H9 (cell line): ENCODE measurements around the gene MLYCD. TPM values are rescaled to one million over a fixed set of nuclear protein-coding genes. Genes with fewer than 3 reads are reported as not detected.
A peak's percentile ranks its signal among the peaks of the same experiment; 100 is the strongest.

Source experiments
- DNase-seq: peaks from one replicate; pipeline ENCODE4 v3.0.0-alpha.2; 2017
- H2AFZ ChIP-seq: one replicate; pipeline ENCODE4 v1.6.1; 2013; ENCODE audit warnings: mild to moderate bottlenecking, low read length, control low read depth, moderate library complexity
- H2AK5ac ChIP-seq: 2 replicates; pipeline ENCODE4 v1.6.1; 2013; ENCODE audit warnings: low read length, control low read depth, mixed read lengths; ENCODE audit not compliant: insufficient read length
- H2BK120ac ChIP-seq: one replicate; pipeline ENCODE4 v1.6.1; 2013; ENCODE audit warnings: low read depth, mild to moderate bottlenecking, low read length, control low read depth, inconsistent platforms; ENCODE audit not compliant: poor library complexity, severe bottlenecking
- H2BK12ac ChIP-seq: 2 replicates; pipeline ENCODE4 v1.6.1; 2013; ENCODE audit warnings: low read length, control low read depth, mixed read lengths, low read depth; ENCODE audit not compliant: insufficient read length
- H2BK15ac ChIP-seq: 2 replicates; pipeline ENCODE4 v1.6.1; 2013; ENCODE audit warnings: low read depth, low read length, control low read depth
- H2BK20ac ChIP-seq: one replicate; pipeline ENCODE4 v1.6.1; 2013; ENCODE audit warnings: low read depth, mild to moderate bottlenecking, low read length, control low read depth, inconsistent platforms; ENCODE audit not compliant: poor library complexity, severe bottlenecking
- H2BK5ac ChIP-seq: 2 replicates; pipeline ENCODE4 v1.6.1; 2013; ENCODE audit warnings: low read length, control low read depth, mixed read lengths; ENCODE audit not compliant: insufficient read length
- H3K14ac ChIP-seq: 2 replicates; pipeline ENCODE4 v1.6.1; 2013; ENCODE audit warnings: low read length, control low read depth; ENCODE audit not compliant: insufficient read depth
- H3K18ac ChIP-seq: 2 replicates; pipeline ENCODE4 v1.6.1; 2013; ENCODE audit warnings: low read depth, mild to moderate bottlenecking, mixed read lengths, low read length, control low read depth; ENCODE audit not compliant: insufficient read length
- H3K23ac ChIP-seq: 2 replicates; pipeline ENCODE4 v1.6.1; 2013; ENCODE audit warnings: low read length, control low read depth, mixed read lengths, low read depth; ENCODE audit not compliant: insufficient read length
- H3K23me2 ChIP-seq: 2 replicates; pipeline ENCODE4 v1.6.1; 2013; ENCODE audit warnings: low read depth, mild to moderate bottlenecking, mixed read lengths, low read length, control low read depth; ENCODE audit not compliant: insufficient read length, poor library complexity, severe bottlenecking
- H3K27ac ChIP-seq: 2 replicates; pipeline ENCODE4 v1.5.1; 2013; ENCODE audit warnings: low read length, control low read depth, mixed read lengths, low read depth; ENCODE audit not compliant: insufficient read length
- H3K27me3 ChIP-seq: 2 replicates; pipeline ENCODE4 v1.6.1; 2013; ENCODE audit warnings: low read length, control low read depth, inconsistent platforms; ENCODE audit not compliant: insufficient read depth
- H3K4ac ChIP-seq: 2 replicates; pipeline ENCODE4 v1.6.1; 2013; ENCODE audit warnings: low read depth, mild to moderate bottlenecking, control low read depth, inconsistent platforms, low read length, moderate library complexity
- H3K4me1 ChIP-seq: 2 replicates; pipeline ENCODE4 v1.6.1; 2013; ENCODE audit warnings: low read length, control low read depth, inconsistent platforms; ENCODE audit not compliant: insufficient read depth
- H3K4me2 ChIP-seq: 2 replicates; pipeline ENCODE4 v1.6.1; 2013; ENCODE audit warnings: low read length, control low read depth, mixed read lengths; ENCODE audit not compliant: insufficient read length, insufficient read depth
- H3K56ac ChIP-seq: 2 replicates; pipeline ENCODE4 v1.6.1; 2013; ENCODE audit warnings: low read depth, mild to moderate bottlenecking, mixed read lengths, low read length, control low read depth; ENCODE audit not compliant: insufficient read length
- H3K79me1 ChIP-seq: 2 replicates; pipeline ENCODE4 v1.6.1; 2013; ENCODE audit warnings: low read depth, mild to moderate bottlenecking, moderate library complexity, low read length, control low read depth, inconsistent platforms; ENCODE audit not compliant: insufficient read depth, poor library complexity, severe bottlenecking
- H3K79me2 ChIP-seq: 2 replicates; pipeline ENCODE4 v1.6.1; 2013; ENCODE audit warnings: low read length, control low read depth, inconsistent platforms; ENCODE audit not compliant: insufficient read depth
- H3K9ac ChIP-seq: 2 replicates; pipeline ENCODE4 v1.6.1; 2013; ENCODE audit warnings: low read length, control low read depth, mixed read lengths; ENCODE audit not compliant: insufficient read length; ENCODE audit errors: extremely low read depth
- H3K9me3 ChIP-seq: one replicate; pipeline ENCODE4 v1.6.1; 2013; ENCODE audit warnings: low read depth, low read length, inconsistent platforms; ENCODE audit not compliant: control insufficient read depth
- H3T11ph ChIP-seq: one replicate; pipeline ENCODE4 v1.6.1; 2013; ENCODE audit warnings: mild to moderate bottlenecking, low read length, control low read depth, inconsistent platforms
- H4K20me1 ChIP-seq: one replicate; pipeline ENCODE4 v1.6.1; 2013; ENCODE audit not compliant: control insufficient read depth, insufficient read length, insufficient read depth
- H4K5ac ChIP-seq: 2 replicates; pipeline ENCODE4 v1.6.1; 2013; ENCODE audit warnings: low read depth, mild to moderate bottlenecking, mixed read lengths, low read length, control low read depth; ENCODE audit not compliant: insufficient read length
- H4K8ac ChIP-seq: replicated peaks from 2 replicates; pipeline ENCODE4 v1.6.1; 2013; ENCODE audit warnings: low read length, control low read depth, mixed read lengths, low read depth; ENCODE audit not compliant: insufficient read length
- H4K91ac ChIP-seq: 2 replicates; pipeline ENCODE4 v1.6.1; 2013; ENCODE audit warnings: low read depth, mild to moderate bottlenecking, moderate library complexity, mixed read lengths, low read length, control low read depth; ENCODE audit not compliant: insufficient read length
- H3K27ac Mint-ChIP-seq, 3 experiments: 2 replicates in 2 of 3; 3 replicates in 1 of 3; pipeline ENCODE4 v1.8.0; 2020 to 2021; ENCODE audit warnings: mixed read lengths in 3 of 3, mild to moderate bottlenecking in 1 of 3, moderate library complexity in 1 of 3
- H3K27me3 Mint-ChIP-seq: 2 replicates; pipeline ENCODE4 v1.8.0; 2021; ENCODE audit warnings: low read depth, mild to moderate bottlenecking, moderate library complexity, mixed read lengths
- H3K36me3 Mint-ChIP-seq, 3 experiments: 2 replicates in 2 of 3; 3 replicates in 1 of 3; pipeline ENCODE4 v1.8.0; 2020 to 2021; ENCODE audit warnings: low read depth in 3 of 3, mixed read lengths in 3 of 3; ENCODE audit not compliant: insufficient read depth in 1 of 3
- H3K4me1 Mint-ChIP-seq, 2 experiments: 2 replicates each; pipeline ENCODE4 v1.8.0; 2020; ENCODE audit warnings: mixed read lengths in 2 of 2
- H3K4me3 Mint-ChIP-seq, 2 experiments: 2 replicates in 1 of 2; 3 replicates in 1 of 2; pipeline ENCODE4 v1.8.0; 2020 to 2021; ENCODE audit warnings: mild to moderate bottlenecking in 2 of 2, mixed read lengths in 2 of 2, moderate library complexity in 1 of 2
- H3K9me3 Mint-ChIP-seq, 2 experiments: 2 replicates in 1 of 2; 3 replicates in 1 of 2; pipeline ENCODE4 v1.8.0; 2020; ENCODE audit warnings: mild to moderate bottlenecking in 2 of 2, mixed read lengths in 2 of 2, moderate library complexity in 1 of 2
- CTCF ChIP-seq: fragments of 200-600 bp; sonication (generic); conservative IDR thresholded peaks from 3 replicates; pipeline ENCODE4 v1.8.0; 2021; ENCODE audit warnings: antibody characterized with exemption, mild to moderate bottlenecking
- WGBS: extraction: QIAGEN DNeasy Blood & Tissue Kit; methylation state at CpG from one replicate; pipeline ENCODE4 v1.1.7; 2013; ENCODE audit warnings: missing lambda C conversion rate, low lambda C conversion rate, mixed read lengths; ENCODE audit not compliant: insufficient read length; ENCODE audit errors: extremely low coverage; 5-methylcytosine and 5-hydroxymethylcytosine counted together
- total RNA-seq: library from RNA; stranded (reverse); gene quantifications from 2 replicates; pipeline ENCODE4 v1.2.1, GENCODE V29; 2021

Gene MLYCD
- total RNA-seq, 1 experiment from 2014 or later: 7.1 TPM

- Histone ChIP-seq H3K23me2 (peaks cover 6% of the 10 kb centered on the region), H3K9ac (no peak overlapping the region), H3K27ac (no peak overlapping the region), H3K23ac (no peak overlapping the region), H4K20me1 (peaks cover 3% of the 10 kb centered on the region), H4K91ac (no peak overlapping the region), H3K4me2 (no peak overlapping the region), H3K56ac (no peak overlapping the region), H2AFZ (no peak overlapping the region), H2BK20ac (no peak overlapping the region), H2BK120ac (no peak overlapping the region), H3T11ph (no peak overlapping the region), H3K14ac (no peak overlapping the region), H3K18ac (no peak overlapping the region), H3K9me3 (no peaks in the 10 kb centered on the region), H2AK5ac (no peak overlapping the region), H3K4me1 (no peaks in the 10 kb centered on the region), H2BK12ac (no peak overlapping the region), H2BK5ac (no peak overlapping the region), H4K5ac (no peak overlapping the region), H3K4ac (no peak overlapping the region), H3K79me1 (no peaks in the 10 kb centered on the region), H3K79me2 (no peaks in the 10 kb centered on the region), H2BK15ac (no peak overlapping the region), H3K27me3 (peaks cover 2% of the 10 kb centered on the region; the same call in 1 of the 2 replicates), H4K8ac (no peak overlapping the region)
- H3K4me3 Mint-ChIP-seq: peak overlapping the region; percentile 68 to 83; a peak in 3 of 5 replicates
- peaks cover 13% of the 10 kb centered on the region for H3K27me3 Mint-ChIP-seq
- peaks cover 9 to 39% of the 10 kb centered on the region in 2 experiments for H3K4me1 Mint-ChIP-seq
- H3K36me3 Mint-ChIP-seq: no peaks in the 10 kb centered on the region
- H3K27ac Mint-ChIP-seq: no peak overlapping the region
- TF ChIP-seq CTCF: no peak
- no peak for DNase-seq
- no CpG with 5 or more reads among the region's 87 CpGs for WGBS
- H3K9me3 Mint-ChIP-seq: no peaks in the 10 kb centered on the region; a peak in 1 of 5 replicates
These were observed 69.5 kb downstream of the MLYCD start for GRCh38 chr16:83968306-83968851.
